B cell (primary cell): Measurements from ENCODE around the gene RRP36. TPM values are rescaled to one million over a fixed set of nuclear protein-coding genes. Genes with fewer than 3 reads are reported as not detected.

Experiments used
- ATAC-seq: fragments of 200-7000 bp; cut with Tn5 transposase; one replicate; pipeline ENCODE4 v1.10.0; 2021; ENCODE audit warnings: low read depth, mild to moderate bottlenecking, moderate number of reproducible peaks, moderate library complexity
- CTCF ChIA-PET: fragments of 350-600 bp; sonication (Branson Sonifier 250); formaldehyde crosslinking; loops from one replicate; lab custom pipeline; 2021; ENCODE audit warnings: antibody characterized with exemption, inconsistent platforms; lab: Charles Lee
- POLR2A ChIA-PET: fragments of 350-600 bp; sonication (Branson Sonifier 250); formaldehyde crosslinking; loops from one replicate; lab custom pipeline; 2021; ENCODE audit warnings: antibody characterized with exemption; lab: Charles Lee
- DNase-seq: peaks from one replicate; pipeline ENCODE4 v3.0.0; 2013
- H2AFZ ChIP-seq: 2 replicates; pipeline ENCODE4 v1.6.1; 2012; ENCODE audit warnings: mild to moderate bottlenecking, low read depth, low read length; ENCODE audit not compliant: insufficient read depth, poor library complexity, severe bottlenecking
- H3K27ac ChIP-seq, 2 donors: 1 replicate in 1 of 2; 2 replicates in 1 of 2; pipeline ENCODE4 v1.5.1; 2012 to 2013; ENCODE audit warnings: low read length in 2 of 2, mild to moderate bottlenecking in 2 of 2, moderate library complexity in 1 of 2
- H3K27me3 ChIP-seq, 4 experiments: fragments of 200-600 bp in 1 of 4; sonication (generic) in 1 of 4; replicated peaks in 1 of 4; 1 replicate in 2 of 4; 2 replicates in 2 of 4; pipeline versions ENCODE4 v1.6.1 to v1.7.0; 2013 to 2016; ENCODE audit warnings: low read length in 3 of 4, mild to moderate bottlenecking in 2 of 4, mixed read lengths in 1 of 4, moderate library complexity in 1 of 4; ENCODE audit not compliant: insufficient read depth in 4 of 4, control insufficient read depth in 3 of 4; ENCODE audit errors: control extremely low read depth in 1 of 4
- H3K36me3 ChIP-seq, 2 experiments: replicated peaks in 1 of 2; 1 replicate in 1 of 2; 2 replicates in 1 of 2; pipeline versions ENCODE4 v1.6.1 to v1.7.1; 2013; ENCODE audit warnings: low read length in 1 of 2; ENCODE audit not compliant: insufficient read depth in 2 of 2, control insufficient read depth in 1 of 2; ENCODE audit errors: control extremely low read depth in 1 of 2, extremely low read depth in 1 of 2
- H3K4me1 ChIP-seq, 2 donors: fragments of 200-600 bp in 1 of 2; sonication (generic) in 1 of 2; 1 replicate in 1 of 2; 2 replicates in 1 of 2; pipeline versions ENCODE4 v1.5.1 to v1.6.1; 2013 to 2017; ENCODE audit warnings: low read length in 2 of 2; ENCODE audit not compliant: control insufficient read depth in 2 of 2, insufficient read depth in 2 of 2
- H3K4me2 ChIP-seq: replicated peaks from 2 replicates; pipeline ENCODE3; 2012; ENCODE audit warnings: mild to moderate bottlenecking, low read depth, low read length; ENCODE audit not compliant: poor library complexity, severe bottlenecking
- H3K4me3 ChIP-seq, 5 experiments: fragments of 200-600 bp in 1 of 5; sonication (generic) in 1 of 5; 1 replicate in 3 of 5; 2 replicates in 2 of 5; pipeline versions ENCODE4 v1.5.1 to v1.7.0; 2011 to 2016; ENCODE audit warnings: low read length in 4 of 5, mild to moderate bottlenecking in 4 of 5, low read depth in 2 of 5, control low read depth in 1 of 5, moderate library complexity in 1 of 5; ENCODE audit not compliant: insufficient read depth in 1 of 5; ENCODE audit errors: control extremely low read depth in 1 of 5, extremely low read depth in 1 of 5
- H3K79me2 ChIP-seq: fragments of 200-600 bp; sonication (generic); one replicate; pipeline ENCODE4 v1.6.0; 2016; ENCODE audit warnings: low read length; ENCODE audit not compliant: control insufficient read depth, insufficient read depth
- H3K9ac ChIP-seq: fragments of 200-600 bp; sonication (generic); 2 replicates; pipeline ENCODE4 v1.6.1; 2017; ENCODE audit warnings: mild to moderate bottlenecking, low read length, moderate library complexity
- H3K9me3 ChIP-seq, 3 donors: one replicate each; pipeline versions ENCODE4 v1.6.1 to v1.7.1; 2013; ENCODE audit warnings: low read length in 2 of 3; ENCODE audit not compliant: control insufficient read depth in 2 of 3, insufficient read depth in 1 of 3; ENCODE audit errors: control extremely low read depth in 1 of 3
- H4K20me1 ChIP-seq: 2 replicates; pipeline ENCODE4 v1.6.0; 2012; ENCODE audit warnings: mild to moderate bottlenecking, low read length; ENCODE audit not compliant: insufficient read depth, control insufficient read depth, poor library complexity, severe bottlenecking
- H3K27ac Mint-ChIP-seq: one replicate; pipeline ENCODE4 v1.8.0; 2021; ENCODE audit warnings: mixed read lengths
- H3K27me3 Mint-ChIP-seq: one replicate; pipeline ENCODE4 v1.8.0; 2021; ENCODE audit warnings: mixed read lengths
- H3K4me1 Mint-ChIP-seq: one replicate; pipeline ENCODE4 v1.8.0; 2021; ENCODE audit warnings: mixed read lengths
- H3K4me3 Mint-ChIP-seq: one replicate; pipeline ENCODE4 v1.8.0; 2021; ENCODE audit warnings: mixed read lengths
- H3K9me3 Mint-ChIP-seq: one replicate; pipeline ENCODE4 v1.8.0; 2022; ENCODE audit warnings: mixed read lengths; ENCODE audit not compliant: insufficient read depth
- CTCF ChIP-seq: fragments of 200-600 bp; IDR thresholded peaks from one replicate; pipeline ENCODE4 v1.8.0; 2022; ENCODE audit warnings: antibody characterized with exemption, mild to moderate bottlenecking
- EZH2 ChIP-seq: IDR thresholded peaks from 2 replicates; pipeline ENCODE4 v1.6.1; 2012; ENCODE audit warnings: borderline replicate concordance, low read depth, mild to moderate bottlenecking, moderate library complexity, low read length; ENCODE audit not compliant: insufficient read depth, poor library complexity, severe bottlenecking
- WGBS: methylation state at CpG from one replicate; pipeline ENCODE4 v1.1.5; 2013; ENCODE audit warnings: missing lambda C conversion rate; ENCODE audit not compliant: insufficient coverage; 5-methylcytosine and 5-hydroxymethylcytosine counted together
- intact Hi-C: fragments of 100-400 bp; cut with micrococcal nuclease; formaldehyde crosslinking; loops from one replicate; pipeline ENCODE4 v1.10.0; 2022
- polyA plus RNA-seq: library from polyadenylated mRNA; depleted of rRNA; stranded (reverse); fragments of >200 nt; gene quantifications from 2 replicates; pipeline ENCODE4 v1.2.3, GENCODE V29; 2012
- total RNA-seq, 2 donors: library from RNA; stranded (reverse); fragments of 120-200 nt in 1 of 2; gene quantifications; 1 replicate in 1 of 2; 2 replicates in 1 of 2; pipeline versions ENCODE4 v1.2.3 to v1.2.4, GENCODE V29; 2013 to 2022

The RRP36 gene
- total and polyA plus RNA-seq, 2 donors (not counting 1 experiment from before 2014, with no cell fraction given), result 22.8 to 46.2 TPM

GRCh38 chr6:43047998-43048397, 26.6 kb downstream of the RRP36 start:
- DNase-seq, result no peak
- Mint-ChIP-seq H3K9me3 (no peaks in the 10 kb centered on the region), H3K27me3 (no peaks in the 10 kb centered on the region), H3K4me3 (no peak overlapping the region), H3K27ac (no peak overlapping the region), H3K4me1 (peaks cover 12% of the 10 kb centered on the region)
- Histone ChIP-seq H3K27me3 (no peaks in the 10 kb centered on the region), H4K20me1 (no peaks in the 10 kb centered on the region), H3K36me3 (peaks cover 0 to 34% of the 10 kb centered on the region in 2 experiments), H3K4me2 (no peak overlapping the region), H2AFZ (no peak overlapping the region), H3K4me1 (peaks cover 5 to 6% of the 10 kb centered on the region in 2 donors), H3K9me3 (no peaks in the 10 kb centered on the region), H3K4me3 (no peak overlapping the region), H3K79me2 (no peaks in the 10 kb centered on the region), H3K9ac (no peak overlapping the region), H3K27ac (no peak overlapping the region)
- TF ChIP-seq CTCF (no peak), EZH2 (no peak)
- no peak for ATAC-seq
- ChIA-PET POLR2A (no interaction called here), CTCF (no interaction called here)
- intact Hi-C loops, result no loop called here
- WGBS, result 96% methylated on average over 7 of the region's 7 CpGs

GRCh38 chr6:43050981-43051380, 29.6 kb downstream of the RRP36 start:
- Histone ChIP-seq H3K9me3 (no peaks in the 10 kb centered on the region), H3K4me2 (no peak overlapping the region), H3K4me1 (peaks cover 14 to 17% of the 10 kb centered on the region in 2 donors), H3K36me3 (peaks cover 0 to 26% of the 10 kb centered on the region in 2 experiments), H4K20me1 (no peaks in the 10 kb centered on the region), H2AFZ (no peak overlapping the region), H3K27me3 (no peaks in the 10 kb centered on the region), H3K9ac (no peak overlapping the region), H3K4me3 (no peak overlapping the region), H3K79me2 (no peaks in the 10 kb centered on the region), H3K27ac (no peak overlapping the region)
- ChIA-PET POLR2A (interaction anchor here (0.6 kb wide), 1 partner anchor 29 kb away, joined by 3 read pairs; no protein-coding TSS in a partner anchor), CTCF (no interaction called here)
- DNase-seq, result no peak
- no peak for TF ChIP-seq EZH2
- no peak for TF ChIP-seq CTCF
- ATAC-seq, result no peak
- Mint-ChIP-seq H3K27ac (no peak overlapping the region), H3K4me1 (peaks cover 27% of the 10 kb centered on the region), H3K9me3 (no peaks in the 10 kb centered on the region), H3K27me3 (no peaks in the 10 kb centered on the region), H3K4me3 (no peak overlapping the region)
- intact Hi-C loops, result loop anchor here (10.0 kb wide), 1 partner anchor 476 kb away; no protein-coding TSS in a partner anchor
- WGBS, result 98% methylated on average over 16 of the region's 17 CpGs
